Endothelial cell of umbilical vein (primary cell): ENCODE data around the gene RGPD4. TPM values are rescaled to one million over a fixed set of nuclear protein-coding genes. Genes with fewer than 3 reads are reported as not detected.

Experiments
- BruUV-seq: library from RNA; stranded (reverse); fragments of 400-500 nt; replicated peaks from 2 replicates; lab custom pipeline; 2021; lab: Mats Ljungman, UMichigan
- CTCF ChIA-PET: fragments of 300-600, 350-600 bp; sonication (Branson Sonifier 250); formaldehyde crosslinking; loops from one replicate; lab custom pipeline; 2021; ENCODE audit warnings: antibody characterized with exemption, inconsistent platforms; lab: Charles Lee
- POLR2A ChIA-PET: fragments of 300-600, 350-600 bp; sonication (Branson Sonifier 250); formaldehyde crosslinking; loops from one replicate; lab custom pipeline; 2021; ENCODE audit warnings: antibody characterized with exemption, inconsistent platforms; lab: Charles Lee
- DNase-seq: peaks from one replicate; pipeline ENCODE4 v3.0.0-alpha.2; 2011; ENCODE audit warnings: low read depth, low spot score
- FAIRE-seq: peaks from 2 replicates; lab custom pipeline; 2011; peaks lifted over from hg19 to GRCh38; lab: Jason Lieb, UNC
- H2AFZ ChIP-seq: 2 replicates; pipeline ENCODE4 v1.6.0; 2012; ENCODE audit warnings: low read depth, low read length, control low read depth, inconsistent platforms
- H3K27ac ChIP-seq: 2 replicates; pipeline ENCODE4 v1.5.1; 2011; ENCODE audit warnings: low read depth, mild to moderate bottlenecking, control low read depth, low read length, moderate library complexity; ENCODE audit not compliant: insufficient read depth
- H3K27me3 ChIP-seq, 2 experiments: 2 replicates each; pipeline versions ENCODE4 v1.6.0 to v1.6.1; 2011; ENCODE audit warnings: low read length in 2 of 2, mixed read lengths in 1 of 2; ENCODE audit not compliant: control insufficient read depth in 2 of 2, insufficient read depth in 2 of 2
- H3K36me3 ChIP-seq, 2 experiments: 2 replicates in 1 of 2; 3 replicates in 1 of 2; pipeline ENCODE4 v1.5.1; 2011; ENCODE audit warnings: low read length in 2 of 2, mild to moderate bottlenecking in 1 of 2, moderate library complexity in 1 of 2; ENCODE audit not compliant: control insufficient read depth in 2 of 2, insufficient read depth in 2 of 2; ENCODE audit errors: extremely low read depth in 1 of 2
- H3K4me1 ChIP-seq: 3 replicates; pipeline ENCODE4 v1.5.1; 2011; ENCODE audit warnings: mild to moderate bottlenecking, low read length; ENCODE audit not compliant: control insufficient read depth, insufficient read depth; ENCODE audit errors: extremely low read depth
- H3K4me2 ChIP-seq: 2 replicates; pipeline ENCODE4 v1.6.1; 2011; ENCODE audit warnings: low read length, control low read depth, mixed read lengths; ENCODE audit not compliant: insufficient read depth
- H3K4me3 ChIP-seq, 3 experiments: fragments of 200-600 bp in 1 of 3; sonication (generic), shearing (Covaris generic) in 1 of 3; replicated peaks in 1 of 3; 2 replicates each; pipeline ENCODE4 v1.5.1; 2011 to 2016; ENCODE audit warnings: control low read depth in 3 of 3, low read length in 3 of 3, mild to moderate bottlenecking in 2 of 3, inconsistent platforms in 1 of 3, low read depth in 1 of 3, moderate library complexity in 1 of 3; ENCODE audit not compliant: insufficient read depth in 1 of 3
- H3K79me2 ChIP-seq: 2 replicates; pipeline ENCODE4 v1.6.0; 2012; ENCODE audit warnings: low read length, inconsistent platforms; ENCODE audit not compliant: control insufficient read depth, insufficient read depth
- H3K9ac ChIP-seq: replicated peaks from 2 replicates; pipeline ENCODE3; 2011; ENCODE audit warnings: low read length, control low read depth; ENCODE audit not compliant: insufficient read depth; ENCODE audit errors: extremely low read depth
- H3K9me1 ChIP-seq: replicated peaks from 3 replicates; pipeline ENCODE4 v1.6.0; 2011; ENCODE audit warnings: mild to moderate bottlenecking, low read length; ENCODE audit not compliant: control insufficient read depth, insufficient read depth; ENCODE audit errors: extremely low read depth
- H3K9me3 ChIP-seq: replicated peaks from 2 replicates; pipeline ENCODE4 v1.5.1; 2012; ENCODE audit warnings: low read length, inconsistent platforms; ENCODE audit not compliant: control insufficient read depth, insufficient read depth
- H4K20me1 ChIP-seq: replicated peaks from 2 replicates; pipeline ENCODE3; 2011; ENCODE audit warnings: mild to moderate bottlenecking, low read length; ENCODE audit not compliant: control insufficient read depth, insufficient read depth; ENCODE audit errors: extremely low read depth
- EZH2 ChIP-seq: IDR thresholded peaks from 2 replicates; pipeline ENCODE4 v1.6.1; 2012; ENCODE audit warnings: borderline replicate concordance, low read depth, mild to moderate bottlenecking, moderate library complexity, low read length, inconsistent platforms; ENCODE audit not compliant: severe bottlenecking
- FOS ChIP-seq: IDR thresholded peaks from 2 replicates; pipeline ENCODE4 v1.6.1; 2011; ENCODE audit warnings: mild to moderate bottlenecking, low read length, moderate library complexity, borderline replicate concordance; ENCODE audit not compliant: insufficient read depth
- GATA2 ChIP-seq: IDR thresholded peaks from 2 replicates; pipeline ENCODE4 v1.7.0; 2011; ENCODE audit warnings: low read depth, mild to moderate bottlenecking, moderate library complexity, mixed read lengths, low read length; ENCODE audit not compliant: insufficient read length, insufficient read depth
- JUN ChIP-seq: IDR thresholded peaks from 2 replicates; pipeline ENCODE4 v1.6.1; 2011; ENCODE audit warnings: borderline replicate concordance, low read depth; ENCODE audit not compliant: insufficient read length, insufficient read depth
- MYC ChIP-seq: IDR thresholded peaks from one replicate; pipeline ENCODE4 v1.6.1; 2011; ENCODE audit warnings: mild to moderate bottlenecking, low read depth, low read length
- POLR2A ChIP-seq: IDR thresholded peaks from 2 replicates; pipeline ENCODE4 v1.6.1; 2012; ENCODE audit warnings: low read depth, mild to moderate bottlenecking, control low read depth, low read length
- POLR2AphosphoS5 ChIP-seq: IDR thresholded peaks from 2 replicates; pipeline ENCODE4 v1.6.1; 2012; ENCODE audit warnings: low read depth, mild to moderate bottlenecking, control low read depth, low read length, moderate library complexity; ENCODE audit not compliant: insufficient read depth
- dilution Hi-C: fragments of 300-500 bp; cut with MboI; formaldehyde crosslinking; loops from one replicate; pipeline ENCODE4 v1.15.0; 2019; ENCODE audit warnings: low sequenced_read_pairs; ENCODE audit not compliant: extremely low pct_ligation_motif_present
- intact Hi-C: fragments of 100-400 bp; cut with micrococcal nuclease; formaldehyde crosslinking; loops from one replicate; pipeline ENCODE4 v1.10.0; 2022
- polyA plus RNA-seq, 4 experiments: library from polyadenylated mRNA; depleted of rRNA in 3 of 4; stranded (reverse) in 3 of 4; unstranded in 1 of 4; fragments of >200 nt; gene quantifications; 2 replicates each; pipeline versions ENCODE4 v1.2.1 to v1.2.3, GENCODE V29; 2011 to 2012; ENCODE audit warnings: missing spikeins in 1 of 4
- total RNA-seq: library from RNA; stranded (reverse); gene quantifications from 2 replicates; pipeline ENCODE4 v1.2.3, GENCODE V29; 2021
- TF ChIP-seq, protein P1 (sequence below): IDR thresholded peaks from 2 replicates; pipeline ENCODE4 v1.6.1; 2011; ENCODE audit not compliant: insufficient read depth, insufficient read length
- TF ChIP-seq, protein P2 (sequence below), 2 donors: IDR thresholded peaks; 1 replicate in 1 of 2; 2 replicates in 1 of 2; pipeline ENCODE4 v1.5.1; 2011; ENCODE audit warnings: low read length in 2 of 2, mild to moderate bottlenecking in 2 of 2, moderate library complexity in 2 of 2, control low read depth in 1 of 2, inconsistent platforms in 1 of 2, low read depth in 1 of 2; ENCODE audit not compliant: insufficient read depth in 1 of 2; ENCODE audit errors: extremely low read depth in 1 of 2

RGPD4 gene
- total and polyA plus RNA-seq, 2 donors (not counting 3 experiments of a cell fraction or from before 2014, with no cell fraction given): not detected

DNA sequence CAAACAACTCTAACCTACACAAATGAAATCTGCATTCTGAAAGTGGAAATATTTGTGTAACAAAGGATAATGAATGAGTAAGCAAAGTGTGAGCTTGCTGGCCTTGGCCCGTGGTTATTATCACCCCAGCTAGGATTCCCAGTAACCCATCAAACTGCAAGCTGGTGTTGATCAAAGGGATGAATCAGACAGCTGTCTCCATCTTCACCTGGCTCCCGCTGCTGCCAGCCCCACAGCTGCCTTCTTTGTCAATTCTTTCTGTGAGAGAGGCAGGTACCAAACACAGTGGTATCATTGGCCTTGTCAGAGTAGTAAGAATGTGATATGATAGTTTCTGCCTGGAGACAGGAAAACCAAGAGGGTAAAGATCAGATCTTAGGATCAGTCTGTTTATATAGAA is 25.2 kb upstream of the RGPD4 start:
- dilution Hi-C loops: no loop called here
- Histone ChIP-seq H2AFZ (no peak overlapping the region), H3K27ac (no peak overlapping the region), H3K36me3 (no peaks in the 10 kb centered on the region), H4K20me1 (no peaks in the 10 kb centered on the region), H3K27me3 (no peaks in the 10 kb centered on the region), H3K9ac (no peak overlapping the region), H3K4me3 (no peak overlapping the region), H3K9me1 (no peaks in the 10 kb centered on the region), H3K4me2 (no peak overlapping the region), H3K79me2 (no peaks in the 10 kb centered on the region), H3K4me1 (no peaks in the 10 kb centered on the region), H3K9me3 (peaks cover 2% of the 10 kb centered on the region)
- CTCF ChIA-PET: no interaction called here
- POLR2A ChIA-PET: no interaction called here
- TF ChIP-seq, protein P1, sequence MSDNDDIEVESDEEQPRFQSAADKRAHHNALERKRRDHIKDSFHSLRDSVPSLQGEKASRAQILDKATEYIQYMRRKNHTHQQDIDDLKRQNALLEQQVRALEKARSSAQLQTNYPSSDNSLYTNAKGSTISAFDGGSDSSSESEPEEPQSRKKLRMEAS: no peak
- TF ChIP-seq EZH2 (no peak), JUN (no peak), POLR2AphosphoS5 (no peak), POLR2A (no peak), MYC (no peak), GATA2 (no peak), FOS (no peak)
- TF ChIP-seq, protein P2, sequence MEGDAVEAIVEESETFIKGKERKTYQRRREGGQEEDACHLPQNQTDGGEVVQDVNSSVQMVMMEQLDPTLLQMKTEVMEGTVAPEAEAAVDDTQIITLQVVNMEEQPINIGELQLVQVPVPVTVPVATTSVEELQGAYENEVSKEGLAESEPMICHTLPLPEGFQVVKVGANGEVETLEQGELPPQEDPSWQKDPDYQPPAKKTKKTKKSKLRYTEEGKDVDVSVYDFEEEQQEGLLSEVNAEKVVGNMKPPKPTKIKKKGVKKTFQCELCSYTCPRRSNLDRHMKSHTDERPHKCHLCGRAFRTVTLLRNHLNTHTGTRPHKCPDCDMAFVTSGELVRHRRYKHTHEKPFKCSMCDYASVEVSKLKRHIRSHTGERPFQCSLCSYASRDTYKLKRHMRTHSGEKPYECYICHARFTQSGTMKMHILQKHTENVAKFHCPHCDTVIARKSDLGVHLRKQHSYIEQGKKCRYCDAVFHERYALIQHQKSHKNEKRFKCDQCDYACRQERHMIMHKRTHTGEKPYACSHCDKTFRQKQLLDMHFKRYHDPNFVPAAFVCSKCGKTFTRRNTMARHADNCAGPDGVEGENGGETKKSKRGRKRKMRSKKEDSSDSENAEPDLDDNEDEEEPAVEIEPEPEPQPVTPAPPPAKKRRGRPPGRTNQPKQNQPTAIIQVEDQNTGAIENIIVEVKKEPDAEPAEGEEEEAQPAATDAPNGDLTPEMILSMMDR (IDR thresholded peaks at IDR 0.05; ENCODE audit: extremely low read depth in 1 of 2, insufficient read depth in 1 of 2, low read depth in 1 of 2, low read length in 2 of 2): no peak
- intact Hi-C loops: no loop called here
- no peak for FAIRE-seq
- no TSS peak for BruUV-seq
- DNase-seq: no peak
